G401 (cell line): Measurements from ENCODE around the gene TCEA2. TPM values are rescaled to one million over a fixed set of nuclear protein-coding genes. Genes with fewer than 3 reads are reported as not detected.

Source experiments
- DNase-seq: peaks from one replicate; pipeline ENCODE4 v3.0.0-alpha.2; 2015; ENCODE audit warnings: low spot score
- in situ Hi-C: cut with HindIII; loops from 2 replicates; pipeline ENCODE4 v1.10.0; 2016; ENCODE audit warnings: low sequenced_read_pairs, mixed read lengths
- total RNA-seq: library from RNA; depleted of rRNA; stranded (reverse); fragments of >200 nt; shearing (Covaris generic); gene quantifications from 2 replicates; pipeline ENCODE4 v1.2.3, GENCODE V29; 2014; rRNA removed

Gene TCEA2
- 29.2 and 44.0 TPM in 2 replicates for total RNA-seq

GRCh38 chr20:64062596-64063388 lies at the start of gene TCEA2:
Gene TCEA2, plus strand, starts transcription at chr20:64063198. Its CDS starts 115 bp downstream, at chr20:64063313.
- DNase-seq = peak; percentile 94
- in situ Hi-C loops = no loop called here

GRCh38 chr20:64015635-64016034 lies 47.4 kb upstream of the TCEA2 start:
- no peak for DNase-seq
- in situ Hi-C loops = no loop called here

GRCh38 chr20:64021124-64021975 lies 41.6 kb upstream of the TCEA2 start:
- DNase-seq = no peak
- in situ Hi-C loops = no loop called here

- DNase-seq = no peak
- in situ Hi-C loops = no loop called here
Observed at GRCh38 chr20:64022671-64023360, 40.2 kb upstream of the TCEA2 start.

GRCh38 chr20:64023361-64024140 lies 39.4 kb upstream of the TCEA2 start:
- DNase-seq = no peak
- in situ Hi-C loops = no loop called here

- no peak for DNase-seq
- in situ Hi-C loops = no loop called here
Observed at GRCh38 chr20:64024141-64024990, 38.6 kb upstream of the TCEA2 start.

GRCh38 chr20:64025101-64025825 lies 37.7 kb upstream of the TCEA2 start:
- in situ Hi-C loops = no loop called here
- no peak for DNase-seq

GRCh38 chr20:64025826-64026412 lies 37.1 kb upstream of the TCEA2 start:
- no peak for DNase-seq
- in situ Hi-C loops = no loop called here

GRCh38 chr20:64027981-64028685 lies 34.9 kb upstream of the TCEA2 start:
- in situ Hi-C loops = no loop called here
- no peak for DNase-seq

- DNase-seq = no peak
- in situ Hi-C loops = no loop called here
Observed at GRCh38 chr20:64029293-64030117, 33.5 kb upstream of the TCEA2 start.

GRCh38 chr20:64030371-64031134 lies 32.4 kb upstream of the TCEA2 start:
- DNase-seq = no peak
- in situ Hi-C loops = no loop called here

GRCh38 chr20:64031822-64032314 lies 31.1 kb upstream of the TCEA2 start:
- no peak for DNase-seq
- in situ Hi-C loops = no loop called here

GRCh38 chr20:64032706-64033624 lies 30.0 kb upstream of the TCEA2 start:
- DNase-seq = no peak
- in situ Hi-C loops = no loop called here

- in situ Hi-C loops = no loop called here
- no peak for DNase-seq
Observed at GRCh38 chr20:64033981-64034493, 29.0 kb upstream of the TCEA2 start.
